ENCODE data around the gene FRMD4A. TPM values are rescaled to one million over a fixed set of nuclear protein-coding genes. Genes with fewer than 3 reads are reported as not detected.

Gene FRMD4A
- total RNA-seq, 1 experiment from 2014 or later = 19.6 TPM

DNA sequence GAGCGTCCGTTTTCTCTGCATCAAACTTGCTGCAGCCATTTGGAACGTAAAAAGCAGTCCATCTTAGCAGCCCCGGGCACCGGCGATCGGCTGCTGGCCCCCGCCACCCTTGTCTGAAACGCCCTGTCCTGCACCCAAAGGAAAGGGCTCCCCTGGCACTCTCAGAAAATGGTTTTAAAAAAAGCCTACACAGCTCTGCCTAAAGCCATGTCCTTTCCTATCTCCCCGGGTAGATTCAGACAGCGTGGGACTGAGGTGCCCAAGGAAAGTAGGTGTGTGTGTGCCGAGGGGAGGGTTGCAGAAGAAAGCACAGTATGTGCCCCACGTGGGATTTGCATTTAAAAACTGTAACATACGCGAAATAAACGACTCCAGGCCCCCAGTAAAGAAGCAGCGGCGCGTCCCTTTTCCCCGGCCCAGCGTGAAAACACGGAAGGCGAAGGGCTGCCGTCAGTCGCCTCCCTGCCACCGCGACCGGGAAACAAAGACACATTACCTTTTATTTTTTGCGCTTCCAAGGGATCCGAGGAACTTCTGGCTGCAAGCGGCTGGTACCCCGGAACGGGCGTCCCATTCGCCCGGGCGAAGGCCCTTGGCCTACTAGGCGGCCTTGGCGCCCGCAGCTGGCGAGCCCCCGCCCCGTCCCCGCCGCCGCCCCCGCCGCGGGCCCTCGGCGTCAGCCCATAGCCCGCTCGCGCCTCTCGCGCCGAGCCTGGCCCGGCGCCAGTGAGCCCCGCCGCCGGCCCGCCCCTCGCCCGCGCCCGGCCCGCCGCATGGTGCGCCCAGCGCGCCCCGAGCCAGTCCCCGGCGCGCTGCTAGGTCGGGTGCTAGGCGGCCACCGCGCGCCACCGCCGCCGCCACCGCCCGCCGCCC lies 439.4 kb downstream of the FRMD4A start:
- Mint-ChIP-seq H3K27me3 (ENCODE audit: low read depth) (peaks cover 37% of the 10 kb centered on the region), H3K4me1 (peaks cover 41 to 42% of the 10 kb centered on the region in 2 experiments), H3K36me3 (ENCODE audit: insufficient read depth in 1 of 3, low read depth in 3 of 3) (peaks cover 0 to 1% (median 0%) of the 10 kb centered on the region in 3 experiments; a peak in 1 of 7 replicates), H3K9me3 (peaks cover 2 to 5% of the 10 kb centered on the region in 2 experiments; a peak in 2 of 5 replicates), H3K4me3 (peak overlapping the region; percentile 86 to 94), H3K27ac (peak overlapping the region in 2 of 3 experiments; percentile 26 to 91; a peak in 2 of 7 replicates)
- H3K23ac ChIP-seq (ENCODE audit: insufficient read length, low read depth, low read length) = no peak overlapping the region
- H4K91ac ChIP-seq (ENCODE audit: insufficient read length, low read depth, low read length) = no peak overlapping the region
- WGBS (ENCODE audit: extremely low coverage, insufficient read length, low lambda C conversion rate) = no CpG with 5 or more reads among the region's 87 CpGs
- no peak for DNase-seq
- H3K23me2 ChIP-seq (ENCODE audit: insufficient read length, low read depth, low read length, poor library complexity, severe bottlenecking) = peaks cover 14% of the 10 kb centered on the region
- H2AK5ac ChIP-seq (ENCODE audit: insufficient read length, low read length) = no peak overlapping the region
- no peak overlapping the region for H4K5ac ChIP-seq (ENCODE audit: insufficient read length, low read depth, low read length)
- no peak overlapping the region for H3K27ac ChIP-seq (ENCODE audit: insufficient read length, low read depth, low read length)
- H3K56ac ChIP-seq (ENCODE audit: insufficient read length, low read depth, low read length) = no peak overlapping the region
- H3K9ac ChIP-seq (ENCODE audit: extremely low read depth, insufficient read length, low read length) = peak overlapping the region; percentile 69
- H2BK20ac ChIP-seq (ENCODE audit: low read depth, low read length, poor library complexity, severe bottlenecking) = peak overlapping the region; percentile 86
- no peak overlapping the region for H2BK120ac ChIP-seq (ENCODE audit: low read depth, low read length, poor library complexity, severe bottlenecking)
- no peaks in the 10 kb centered on the region for H3K79me1 ChIP-seq (ENCODE audit: insufficient read depth, low read depth, low read length, poor library complexity, severe bottlenecking)
- H4K8ac ChIP-seq (replicated peaks; ENCODE audit: insufficient read length, low read depth, low read length) = no peak overlapping the region
- H2BK5ac ChIP-seq (ENCODE audit: insufficient read length, low read length) = no peak overlapping the region
- H3K18ac ChIP-seq (ENCODE audit: insufficient read length, low read depth, low read length) = peak overlapping the region; percentile 54
- H3K27me3 ChIP-seq (ENCODE audit: insufficient read depth, low read length) = no peaks in the 10 kb centered on the region; the same call in 1 of the 2 replicates
- peak overlapping the region; percentile 71 for H3K4me2 ChIP-seq (ENCODE audit: insufficient read depth, insufficient read length, low read length)
- peaks cover 4% of the 10 kb centered on the region; the same call in 1 of the 2 replicates for H3K4me1 ChIP-seq (ENCODE audit: insufficient read depth, low read length)
- H2BK12ac ChIP-seq (ENCODE audit: insufficient read length, low read depth, low read length) = no peak overlapping the region
- H2AFZ ChIP-seq (ENCODE audit: low read length) = peak overlapping the region; percentile 43
- TF ChIP-seq, protein P1, sequence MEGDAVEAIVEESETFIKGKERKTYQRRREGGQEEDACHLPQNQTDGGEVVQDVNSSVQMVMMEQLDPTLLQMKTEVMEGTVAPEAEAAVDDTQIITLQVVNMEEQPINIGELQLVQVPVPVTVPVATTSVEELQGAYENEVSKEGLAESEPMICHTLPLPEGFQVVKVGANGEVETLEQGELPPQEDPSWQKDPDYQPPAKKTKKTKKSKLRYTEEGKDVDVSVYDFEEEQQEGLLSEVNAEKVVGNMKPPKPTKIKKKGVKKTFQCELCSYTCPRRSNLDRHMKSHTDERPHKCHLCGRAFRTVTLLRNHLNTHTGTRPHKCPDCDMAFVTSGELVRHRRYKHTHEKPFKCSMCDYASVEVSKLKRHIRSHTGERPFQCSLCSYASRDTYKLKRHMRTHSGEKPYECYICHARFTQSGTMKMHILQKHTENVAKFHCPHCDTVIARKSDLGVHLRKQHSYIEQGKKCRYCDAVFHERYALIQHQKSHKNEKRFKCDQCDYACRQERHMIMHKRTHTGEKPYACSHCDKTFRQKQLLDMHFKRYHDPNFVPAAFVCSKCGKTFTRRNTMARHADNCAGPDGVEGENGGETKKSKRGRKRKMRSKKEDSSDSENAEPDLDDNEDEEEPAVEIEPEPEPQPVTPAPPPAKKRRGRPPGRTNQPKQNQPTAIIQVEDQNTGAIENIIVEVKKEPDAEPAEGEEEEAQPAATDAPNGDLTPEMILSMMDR (conservative IDR thresholded peaks at IDR 0.05) = no peak
- peak overlapping the region; percentile 88 for H3K14ac ChIP-seq (ENCODE audit: insufficient read depth, low read length)
- no peaks in the 10 kb centered on the region for H3K9me3 ChIP-seq (ENCODE audit: control insufficient read depth, low read depth, low read length)
- H3T11ph ChIP-seq (ENCODE audit: low read length) = no peak overlapping the region
- H4K20me1 ChIP-seq (ENCODE audit: control insufficient read depth, insufficient read depth, insufficient read length) = no peaks in the 10 kb centered on the region
- no peak overlapping the region for H3K4ac ChIP-seq (ENCODE audit: low read depth, low read length)
- H3K79me2 ChIP-seq (ENCODE audit: insufficient read depth, low read length) = peaks cover 15% of the 10 kb centered on the region; the same call in 1 of the 2 replicates
- no peak overlapping the region for H2BK15ac ChIP-seq (ENCODE audit: low read depth, low read length)

Data from H9 (cell line).